ENCODE measurements around the gene SLC12A4.
"Not testable (repeated sequence)": the region's sequence is repeated elsewhere in the genome, so short reads cannot be mapped to it uniquely, and the experiment has no call there.

Gene SLC12A4

GRCh38 chr16:67940446-67941089 lies 27.9 kb downstream of the SLC12A4 start:
- DNase-seq: no peak

- DNase-seq: peak in 3 of 5 experiments; percentile 16 to 43 (median 19)
Measured at GRCh38 chr16:67939507-67940445, 28.7 kb downstream of the SLC12A4 start.

GRCh38 chr16:67937713-67938112 lies 30.7 kb downstream of the SLC12A4 start:
- not testable (repeated sequence) for DNase-seq

GRCh38 chr16:67936880-67937605 lies 31.4 kb downstream of the SLC12A4 start:
- DNase-seq: peak in 3 of 5 experiments; percentile 56 to 93 (median 62)

- DNase-seq: peak in 4 of 5 experiments; percentile 21 to 74 (median 50)
Measured at GRCh38 chr16:67936124-67936879, 32.1 kb downstream of the SLC12A4 start, which contains the start of gene PSMB10. Gene PSMB10 (minus strand): TSS chr16:67936850. CDS start chr16:67936749, 101 bp downstream.

- DNase-seq: peak; percentile 87 to 98 (median 93)
Measured at GRCh38 chr16:67935402-67936123, 32.9 kb downstream of the SLC12A4 start.

GRCh38 chr16:67935101-67935401 lies 33.4 kb downstream of the SLC12A4 start:
- DNase-seq: no peak

GRCh38 chr16:67934306-67935100 lies 33.9 kb downstream of the SLC12A4 start:
- no peak for DNase-seq

- no peak for DNase-seq
Measured at GRCh38 chr16:67933805-67934204, 34.6 kb downstream of the SLC12A4 start.

- DNase-seq: no peak
Measured at GRCh38 chr16:67932462-67932840, 36.0 kb downstream of the SLC12A4 start.

- no peak for DNase-seq
Measured at GRCh38 chr16:67931712-67932461, 36.5 kb downstream of the SLC12A4 start, which contains the start of gene CTRL. Gene CTRL (minus strand): TSS chr16:67931862. CDS start chr16:67931852, 10 bp downstream.

GRCh38 chr16:67930678-67931211 lies 37.7 kb downstream of the SLC12A4 start:
- no peak for DNase-seq

GRCh38 chr16:67930191-67930590 lies 38.2 kb downstream of the SLC12A4 start:
- DNase-seq: no peak

- peak; percentile 41 to 75 (median 64) for DNase-seq
Measured at GRCh38 chr16:67928561-67929364, 39.7 kb downstream of the SLC12A4 start.

- DNase-seq: no peak
Measured at GRCh38 chr16:67928147-67928546, 40.3 kb downstream of the SLC12A4 start.

- no peak for DNase-seq
Measured at GRCh38 chr16:67927131-67927941, 41.1 kb downstream of the SLC12A4 start.

- DNase-seq: no peak
Measured at GRCh38 chr16:67926181-67926750, 42.2 kb downstream of the SLC12A4 start.
